HCT116 (cell line): Measurements from ENCODE around the gene KHDRBS1.

Experiments
- ATF3 ChIP-seq: IDR thresholded peaks from 2 replicates; pipeline ENCODE4 v1.6.1; 2012
- CBX3 ChIP-seq: IDR thresholded peaks from 2 replicates; pipeline ENCODE4 v1.6.1; 2012; ENCODE audit warnings: low read depth
- CEBPB ChIP-seq: IDR thresholded peaks from 2 replicates; pipeline ENCODE4 v1.6.1; 2012; ENCODE audit warnings: low read depth
- EZH2 ChIP-seq: fragments of 200-600 bp; sonication (generic); IDR thresholded peaks from 2 replicates; pipeline ENCODE4 v1.6.1; 2017; ENCODE audit warnings: antibody characterized with exemption, mixed run types
- EZH2phosphoT487 ChIP-seq: fragments of 200-600 bp; IDR thresholded peaks from 2 replicates; pipeline ENCODE4 v1.6.1; 2018; ENCODE audit warnings: antibody characterized with exemption, borderline replicate concordance
- FOSL1 ChIP-seq: IDR thresholded peaks from 2 replicates; pipeline ENCODE4 v1.6.1; 2012; ENCODE audit warnings: low read depth
- JUND ChIP-seq: IDR thresholded peaks from 2 replicates; pipeline ENCODE4 v1.6.1; 2012
- MAX ChIP-seq: IDR thresholded peaks from 2 replicates; pipeline ENCODE4 v1.6.1; 2012
- POLR2A ChIP-seq: IDR thresholded peaks from 2 replicates; pipeline ENCODE4 v1.7.0; 2011; ENCODE audit warnings: borderline replicate concordance; ENCODE audit not compliant: insufficient read depth, insufficient read length; ENCODE audit errors: extremely low read depth
- RAD21 ChIP-seq: IDR thresholded peaks from 2 replicates; pipeline ENCODE4 v1.6.1; 2012; ENCODE audit warnings: low read depth, mild to moderate bottlenecking
- SIN3A ChIP-seq: IDR thresholded peaks from 2 replicates; pipeline ENCODE4 v1.6.1; 2012; ENCODE audit warnings: low read depth
- TF ChIP-seq, protein P1 (sequence below), 3 experiments: fragments of 200-600 bp in 1 of 3; sonication (generic) in 1 of 3; IDR thresholded peaks in 2 of 3; conservative IDR thresholded peaks in 1 of 3; 2 replicates each; pipeline ENCODE4 v1.5.1; 2012 to 2017; ENCODE audit warnings: low read depth in 2 of 3, low read length in 2 of 3, antibody characterized with exemption in 1 of 3, borderline replicate concordance in 1 of 3, control low read depth in 1 of 3, mild to moderate bottlenecking in 1 of 3, mixed read lengths in 1 of 3, mixed run types in 1 of 3, moderate library complexity in 1 of 3; ENCODE audit not compliant: insufficient read depth in 1 of 3
- TF ChIP-seq, protein P2 (sequence below): IDR thresholded peaks from 2 replicates; pipeline ENCODE4 v1.6.1; 2011; ENCODE audit warnings: mild to moderate bottlenecking, low read length, moderate library complexity; ENCODE audit not compliant: insufficient replicate concordance; ENCODE audit errors: extremely low read depth

- TF ChIP-seq, protein P1, sequence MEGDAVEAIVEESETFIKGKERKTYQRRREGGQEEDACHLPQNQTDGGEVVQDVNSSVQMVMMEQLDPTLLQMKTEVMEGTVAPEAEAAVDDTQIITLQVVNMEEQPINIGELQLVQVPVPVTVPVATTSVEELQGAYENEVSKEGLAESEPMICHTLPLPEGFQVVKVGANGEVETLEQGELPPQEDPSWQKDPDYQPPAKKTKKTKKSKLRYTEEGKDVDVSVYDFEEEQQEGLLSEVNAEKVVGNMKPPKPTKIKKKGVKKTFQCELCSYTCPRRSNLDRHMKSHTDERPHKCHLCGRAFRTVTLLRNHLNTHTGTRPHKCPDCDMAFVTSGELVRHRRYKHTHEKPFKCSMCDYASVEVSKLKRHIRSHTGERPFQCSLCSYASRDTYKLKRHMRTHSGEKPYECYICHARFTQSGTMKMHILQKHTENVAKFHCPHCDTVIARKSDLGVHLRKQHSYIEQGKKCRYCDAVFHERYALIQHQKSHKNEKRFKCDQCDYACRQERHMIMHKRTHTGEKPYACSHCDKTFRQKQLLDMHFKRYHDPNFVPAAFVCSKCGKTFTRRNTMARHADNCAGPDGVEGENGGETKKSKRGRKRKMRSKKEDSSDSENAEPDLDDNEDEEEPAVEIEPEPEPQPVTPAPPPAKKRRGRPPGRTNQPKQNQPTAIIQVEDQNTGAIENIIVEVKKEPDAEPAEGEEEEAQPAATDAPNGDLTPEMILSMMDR (IDR thresholded peaks at IDR 0.05 in 2 of 3, conservative IDR thresholded peaks at IDR 0.05 in 1 of 3; ENCODE audit: borderline replicate concordance in 1 of 3, insufficient read depth in 1 of 3, low read depth in 2 of 3, low read length in 2 of 3): no peak
- no peak for TF ChIP-seq CEBPB
- TF ChIP-seq POLR2A: no peak
- no peak for TF ChIP-seq EZH2
- TF ChIP-seq EZH2phosphoT487: no peak
- TF ChIP-seq JUND: no peak
- TF ChIP-seq MAX: no peak
- TF ChIP-seq, protein P2, sequence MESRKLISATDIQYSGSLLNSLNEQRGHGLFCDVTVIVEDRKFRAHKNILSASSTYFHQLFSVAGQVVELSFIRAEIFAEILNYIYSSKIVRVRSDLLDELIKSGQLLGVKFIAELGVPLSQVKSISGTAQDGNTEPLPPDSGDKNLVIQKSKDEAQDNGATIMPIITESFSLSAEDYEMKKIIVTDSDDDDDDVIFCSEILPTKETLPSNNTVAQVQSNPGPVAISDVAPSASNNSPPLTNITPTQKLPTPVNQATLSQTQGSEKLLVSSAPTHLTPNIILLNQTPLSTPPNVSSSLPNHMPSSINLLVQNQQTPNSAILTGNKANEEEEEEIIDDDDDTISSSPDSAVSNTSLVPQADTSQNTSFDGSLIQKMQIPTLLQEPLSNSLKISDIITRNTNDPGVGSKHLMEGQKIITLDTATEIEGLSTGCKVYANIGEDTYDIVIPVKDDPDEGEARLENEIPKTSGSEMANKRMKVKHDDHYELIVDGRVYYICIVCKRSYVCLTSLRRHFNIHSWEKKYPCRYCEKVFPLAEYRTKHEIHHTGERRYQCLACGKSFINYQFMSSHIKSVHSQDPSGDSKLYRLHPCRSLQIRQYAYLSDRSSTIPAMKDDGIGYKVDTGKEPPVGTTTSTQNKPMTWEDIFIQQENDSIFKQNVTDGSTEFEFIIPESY: no peak
- no peak for TF ChIP-seq FOSL1
- no peak for TF ChIP-seq SIN3A
- no peak for TF ChIP-seq CBX3
- no peak for TF ChIP-seq RAD21
- no peak for TF ChIP-seq ATF3
These were observed 821 bp upstream of the KHDRBS1 start for GRCh38 chr1:32012709-32013385.
